ENCODE measurements around the gene SRPRB.
A peak's percentile ranks its signal among the peaks of the same experiment; 100 is the strongest.

Gene SRPRB

DNA sequence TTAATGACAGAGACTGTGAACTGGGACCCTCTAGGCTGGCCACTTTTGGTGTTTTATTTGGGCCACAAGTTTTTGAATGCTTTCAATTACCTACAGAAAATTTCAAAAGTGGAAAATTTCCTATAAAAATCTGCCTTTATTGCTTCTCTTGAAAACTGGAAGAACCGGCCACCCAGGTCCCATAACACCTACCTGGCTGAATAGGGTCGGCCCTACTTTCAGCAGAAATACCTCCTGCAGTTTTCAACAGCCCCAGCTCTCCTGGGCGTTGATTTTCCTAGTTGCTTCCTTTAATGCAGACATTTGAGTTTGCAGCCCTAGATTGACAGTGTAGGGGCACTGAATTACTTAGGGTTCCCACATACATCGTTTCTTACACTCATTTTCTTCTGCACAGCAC is 719 bp upstream of the SRPRB start:
- H3K4me2 ChIP-seq (ENCODE audit: low read length), result peak overlapping the region; percentile 65
- H4K20me1 ChIP-seq (ENCODE audit: insufficient read depth, low read length), result no peaks in the 10 kb centered on the region
- H3K27ac ChIP-seq (ENCODE audit: low read length), result no peak overlapping the region
- H3K9me3 ChIP-seq (ENCODE audit: insufficient read depth, low read length), result no peaks in the 10 kb centered on the region
- 0 out of 2 replicates have a peak overlapping the region, but pooled peaks have one; percentile 18 for H3K9ac ChIP-seq (ENCODE audit: low read length)
- peaks cover 16% of the 10 kb centered on the region for H3K36me3 ChIP-seq (replicated peaks; ENCODE audit: low read depth, low read length)
- peak overlapping the region; percentile 99 for H2AFZ ChIP-seq (ENCODE audit: low read depth, low read length)
- TF ChIP-seq, protein P1, sequence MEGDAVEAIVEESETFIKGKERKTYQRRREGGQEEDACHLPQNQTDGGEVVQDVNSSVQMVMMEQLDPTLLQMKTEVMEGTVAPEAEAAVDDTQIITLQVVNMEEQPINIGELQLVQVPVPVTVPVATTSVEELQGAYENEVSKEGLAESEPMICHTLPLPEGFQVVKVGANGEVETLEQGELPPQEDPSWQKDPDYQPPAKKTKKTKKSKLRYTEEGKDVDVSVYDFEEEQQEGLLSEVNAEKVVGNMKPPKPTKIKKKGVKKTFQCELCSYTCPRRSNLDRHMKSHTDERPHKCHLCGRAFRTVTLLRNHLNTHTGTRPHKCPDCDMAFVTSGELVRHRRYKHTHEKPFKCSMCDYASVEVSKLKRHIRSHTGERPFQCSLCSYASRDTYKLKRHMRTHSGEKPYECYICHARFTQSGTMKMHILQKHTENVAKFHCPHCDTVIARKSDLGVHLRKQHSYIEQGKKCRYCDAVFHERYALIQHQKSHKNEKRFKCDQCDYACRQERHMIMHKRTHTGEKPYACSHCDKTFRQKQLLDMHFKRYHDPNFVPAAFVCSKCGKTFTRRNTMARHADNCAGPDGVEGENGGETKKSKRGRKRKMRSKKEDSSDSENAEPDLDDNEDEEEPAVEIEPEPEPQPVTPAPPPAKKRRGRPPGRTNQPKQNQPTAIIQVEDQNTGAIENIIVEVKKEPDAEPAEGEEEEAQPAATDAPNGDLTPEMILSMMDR (IDR thresholded peaks at IDR 0.05; ENCODE audit: low read depth, low read length), result no peak
- no peak for TF ChIP-seq EZH2phosphoT487 (IDR thresholded peaks at IDR 0.05; ENCODE audit: low read depth)
- peaks cover 7% of the 10 kb centered on the region for H3K4me1 ChIP-seq (ENCODE audit: low read length)
- peak overlapping the region; percentile 90 for H3K4me3 ChIP-seq (ENCODE audit: low read length)
- peaks cover 23% of the 10 kb centered on the region for H3K79me2 ChIP-seq (ENCODE audit: low read length)
- no peaks in the 10 kb centered on the region for H3K27me3 ChIP-seq (ENCODE audit: low read depth, low read length)

DNA sequence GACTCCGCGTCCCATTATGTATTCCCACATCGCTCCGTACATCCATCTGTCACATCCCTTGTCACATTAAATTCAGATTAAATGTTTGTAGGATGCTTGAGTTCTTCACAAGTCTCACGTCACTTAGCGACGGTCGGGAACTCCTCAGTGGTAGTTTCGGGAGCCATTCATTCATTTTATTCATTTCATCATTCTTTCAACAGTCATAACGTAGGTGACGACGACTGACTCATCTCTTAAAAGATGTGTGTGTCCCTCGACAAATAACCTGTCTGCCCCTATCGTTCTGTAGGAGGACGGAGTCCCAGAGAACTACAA is 272 bp upstream of the SRPRB start:
- no peaks in the 10 kb centered on the region for H3K9me3 ChIP-seq (ENCODE audit: insufficient read depth, low read length)
- no peaks in the 10 kb centered on the region for H4K20me1 ChIP-seq (ENCODE audit: insufficient read depth, low read length)
- H3K79me2 ChIP-seq (ENCODE audit: low read length), result peaks cover 23% of the 10 kb centered on the region
- no peak overlapping the region for H3K27ac ChIP-seq (ENCODE audit: low read length)
- peak overlapping the region; percentile 65 for H3K4me2 ChIP-seq (ENCODE audit: low read length)
- H3K4me1 ChIP-seq (ENCODE audit: low read length), result peaks cover 7% of the 10 kb centered on the region
- no peaks in the 10 kb centered on the region for H3K27me3 ChIP-seq (ENCODE audit: low read depth, low read length)
- H3K4me3 ChIP-seq (ENCODE audit: low read length), result peak overlapping the region; percentile 90
- peak overlapping the region; percentile 99 for H2AFZ ChIP-seq (ENCODE audit: low read depth, low read length)
- no peak for TF ChIP-seq EZH2phosphoT487 (IDR thresholded peaks at IDR 0.05; ENCODE audit: low read depth)
- TF ChIP-seq, protein P1 (IDR thresholded peaks at IDR 0.05; ENCODE audit: low read depth, low read length), result no peak
- peaks cover 20% of the 10 kb centered on the region for H3K36me3 ChIP-seq (replicated peaks; ENCODE audit: low read depth, low read length)
- peak overlapping the region; percentile 18; the same call in 1 of the 2 replicates for H3K9ac ChIP-seq (ENCODE audit: low read length)

DNA sequence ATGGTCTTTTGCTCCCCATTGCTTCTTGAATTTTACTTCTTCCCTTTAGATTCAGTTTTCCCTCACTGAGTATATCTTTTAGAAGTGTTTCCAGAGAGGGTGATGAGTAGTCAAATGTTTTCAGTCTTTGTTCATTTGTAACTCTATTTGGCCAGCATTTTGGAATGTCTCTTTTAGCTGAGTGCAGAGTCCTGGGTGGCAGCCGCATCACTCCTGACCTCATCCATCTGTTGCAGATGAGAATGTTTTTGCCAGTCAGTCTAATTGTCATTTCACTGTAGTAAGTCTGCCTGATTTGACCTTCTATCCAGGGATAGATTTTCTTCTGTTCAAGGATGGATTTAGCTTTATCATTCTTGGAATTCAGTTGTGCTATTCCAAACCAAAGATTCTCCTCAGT is 7.3 kb downstream of the SRPRB start:
- peaks cover 6% of the 10 kb centered on the region; the same call in 1 of the 2 replicates for H3K79me2 ChIP-seq (ENCODE audit: low read length)
- H3K27ac ChIP-seq (ENCODE audit: low read length), result no peak overlapping the region
- H4K20me1 ChIP-seq (ENCODE audit: insufficient read depth, low read length), result no peaks in the 10 kb centered on the region
- no peak overlapping the region for H3K9ac ChIP-seq (ENCODE audit: low read length)
- TF ChIP-seq, protein P1 (IDR thresholded peaks at IDR 0.05; ENCODE audit: low read depth, low read length), result no peak
- no peak for TF ChIP-seq EZH2phosphoT487 (IDR thresholded peaks at IDR 0.05; ENCODE audit: low read depth)
- no peak overlapping the region for H2AFZ ChIP-seq (ENCODE audit: low read depth, low read length)
- H3K27me3 ChIP-seq (ENCODE audit: low read depth, low read length), result no peaks in the 10 kb centered on the region
- no peak overlapping the region for H3K4me2 ChIP-seq (ENCODE audit: low read length)
- peaks cover 57% of the 10 kb centered on the region for H3K36me3 ChIP-seq (replicated peaks; ENCODE audit: low read depth, low read length)
- no peak overlapping the region for H3K4me3 ChIP-seq (ENCODE audit: low read length)
- H3K4me1 ChIP-seq (ENCODE audit: low read length), result no peaks in the 10 kb centered on the region
- H3K9me3 ChIP-seq (ENCODE audit: insufficient read depth, low read length), result no peaks in the 10 kb centered on the region

DNA sequence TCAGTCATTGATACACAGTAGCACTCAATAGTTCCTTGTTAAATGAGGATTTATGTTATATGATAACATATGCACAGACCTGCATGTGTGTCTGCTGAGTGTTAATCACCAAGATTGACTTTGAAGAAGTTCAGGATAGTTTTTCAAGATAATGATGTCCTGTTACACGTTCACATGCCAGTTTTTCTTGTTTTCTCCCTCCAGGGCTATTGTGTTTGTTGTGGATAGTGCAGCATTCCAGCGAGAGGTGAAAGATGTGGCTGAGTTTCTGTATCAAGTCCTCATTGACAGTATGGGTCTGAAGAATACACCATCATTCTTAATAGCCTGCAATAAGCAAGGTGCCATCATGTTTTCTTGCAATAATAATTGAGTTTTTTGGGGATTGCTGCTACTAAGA is 9.8 kb downstream of the SRPRB start:
- Histone ChIP-seq H4K20me1 (ENCODE audit: insufficient read depth, low read length) (no peaks in the 10 kb centered on the region), H3K9ac (ENCODE audit: low read length) (no peak overlapping the region), H3K4me2 (ENCODE audit: low read length) (no peak overlapping the region), H3K9me3 (ENCODE audit: insufficient read depth, low read length) (no peaks in the 10 kb centered on the region), H3K4me3 (ENCODE audit: low read length) (no peak overlapping the region), H3K4me1 (ENCODE audit: low read length) (no peaks in the 10 kb centered on the region), H2AFZ (ENCODE audit: low read depth, low read length) (no peak overlapping the region), H3K36me3 (replicated peaks; ENCODE audit: low read depth, low read length) (peaks cover 58% of the 10 kb centered on the region), H3K27me3 (ENCODE audit: low read depth, low read length) (no peaks in the 10 kb centered on the region), H3K27ac (ENCODE audit: low read length) (no peak overlapping the region), H3K79me2 (ENCODE audit: low read length) (peaks cover 5% of the 10 kb centered on the region; the same call in 1 of the 2 replicates)
- TF ChIP-seq, protein P1 (IDR thresholded peaks at IDR 0.05; ENCODE audit: low read depth, low read length), result no peak
- TF ChIP-seq EZH2phosphoT487 (IDR thresholded peaks at IDR 0.05; ENCODE audit: low read depth), result no peak

All from OCI-LY3 (cell line).